GM18517 (cell line): ENCODE data around the gene MFSD8.
"Not testable (repeated sequence)": the region's sequence is repeated elsewhere in the genome, so short reads cannot be mapped to it uniquely, and the experiment has no call there.

ENCODE experiments used
- ATAC-seq: cut with Tn5 transposase; IDR thresholded peaks from one replicate; pipeline ENCODE4 v1.9.1; 2021; ENCODE audit warnings: mild to moderate bottlenecking, moderate library complexity; ENCODE audit not compliant: unreplicated experiment

The MFSD8 gene

GRCh38 chr4:127957105-127957504, 7.9 kb downstream of the MFSD8 start:
- ATAC-seq: no peak

GRCh38 chr4:127936974-127937373, 28.0 kb downstream of the MFSD8 start:
- ATAC-seq: no peak

GRCh38 chr4:127931836-127932235, 33.1 kb downstream of the MFSD8 start:
- ATAC-seq: not testable (repeated sequence)

- ATAC-seq: no peak
Observed at GRCh38 chr4:127930175-127930574, 34.8 kb downstream of the MFSD8 start.

GRCh38 chr4:127925720-127926119, 39.3 kb downstream of the MFSD8 start:
- ATAC-seq: not testable (repeated sequence)

GRCh38 chr4:127922226-127922625, 42.7 kb downstream of the MFSD8 start:
- ATAC-seq: no peak

- ATAC-seq: no peak
Observed at GRCh38 chr4:127920521-127920920, 44.5 kb downstream of the MFSD8 start.

- no peak for ATAC-seq
Observed at GRCh38 chr4:127917151-127917550, 47.8 kb downstream of the MFSD8 start.

- ATAC-seq: no peak
Observed at GRCh38 chr4:127916512-127916911, 48.5 kb downstream of the MFSD8 start.

GRCh38 chr4:127905029-127905428, 59.9 kb downstream of the MFSD8 start:
- no peak for ATAC-seq

GRCh38 chr4:127899682-127900081, 65.3 kb downstream of the MFSD8 start:
- not testable (repeated sequence) for ATAC-seq

- no peak for ATAC-seq
Observed at GRCh38 chr4:127896528-127896927, 68.4 kb downstream of the MFSD8 start.

GRCh38 chr4:127896069-127896468, 68.9 kb downstream of the MFSD8 start:
- no peak for ATAC-seq

GRCh38 chr4:127889903-127890302, 75.1 kb downstream of the MFSD8 start:
- no peak for ATAC-seq

- no peak for ATAC-seq
Observed at GRCh38 chr4:127888559-127888958, 76.4 kb downstream of the MFSD8 start.

- ATAC-seq: peak; percentile 37
Observed at GRCh38 chr4:127881563-127881864, 83.5 kb downstream of the MFSD8 start.

- peak; percentile 93 for ATAC-seq
Observed at GRCh38 chr4:127880763-127881562, 84.0 kb downstream of the MFSD8 start, which contains the start of gene PLK4. Gene PLK4 (plus strand): TSS chr4:127880893. CDS start chr4:127881135, 242 bp downstream.

GRCh38 chr4:127875791-127876190, 89.2 kb downstream of the MFSD8 start:
- ATAC-seq: no peak

GRCh38 chr4:127870688-127871087, 94.3 kb downstream of the MFSD8 start:
- ATAC-seq: no peak

GRCh38 chr4:127870281-127870680, 94.7 kb downstream of the MFSD8 start:
- no peak for ATAC-seq

GRCh38 chr4:127868196-127868595, 96.8 kb downstream of the MFSD8 start:
- ATAC-seq: no peak
